HG03457 (cell line): ENCODE data around the gene SAXO1.

Source experiments
- ATAC-seq: cut with Tn5 transposase; IDR thresholded peaks from one replicate; pipeline ENCODE4 v1.9.1; 2021; ENCODE audit warnings: moderate number of reproducible peaks; ENCODE audit not compliant: unreplicated experiment

SAXO1 gene

DNA sequence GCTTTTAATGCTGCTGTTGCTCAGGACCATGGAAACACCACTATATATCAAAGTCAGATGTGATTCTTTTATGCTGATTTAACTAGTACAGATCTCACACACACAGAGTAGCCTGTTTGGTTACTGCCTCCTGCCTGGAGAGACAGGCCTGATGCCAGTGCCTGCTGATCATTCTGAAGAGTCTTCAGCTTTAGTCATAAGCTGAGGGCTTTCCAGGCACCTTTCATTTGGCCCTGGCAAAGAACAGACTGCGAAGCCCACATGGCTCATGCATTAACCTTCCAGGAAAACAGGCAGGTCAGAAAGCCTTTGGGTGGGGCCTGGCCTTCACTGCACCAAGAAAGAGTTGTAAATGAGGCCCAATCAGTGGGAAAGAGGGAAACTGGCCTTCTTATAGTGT lies 144.7 kb downstream of the SAXO1 start:
- ATAC-seq, result no peak

DNA sequence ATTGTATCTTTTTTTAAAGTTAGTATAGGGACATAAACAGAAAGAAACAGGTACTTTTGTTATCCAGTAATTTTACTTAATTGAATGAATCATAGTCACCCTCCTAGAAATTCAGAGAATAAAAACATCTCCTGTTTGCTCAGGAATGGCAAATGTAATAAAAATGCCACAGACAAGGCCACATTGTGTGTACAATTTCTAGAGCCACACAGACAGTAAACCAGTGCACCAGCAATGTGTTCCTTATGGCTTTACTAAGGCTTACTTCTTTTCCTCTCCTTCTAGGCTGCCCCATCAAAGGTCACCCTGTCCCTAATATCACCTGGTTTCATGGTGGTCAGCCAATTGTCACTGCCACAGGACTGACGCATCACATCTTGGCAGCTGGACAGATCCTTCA lies 145.5 kb downstream of the SAXO1 start:
- no peak for ATAC-seq

DNA sequence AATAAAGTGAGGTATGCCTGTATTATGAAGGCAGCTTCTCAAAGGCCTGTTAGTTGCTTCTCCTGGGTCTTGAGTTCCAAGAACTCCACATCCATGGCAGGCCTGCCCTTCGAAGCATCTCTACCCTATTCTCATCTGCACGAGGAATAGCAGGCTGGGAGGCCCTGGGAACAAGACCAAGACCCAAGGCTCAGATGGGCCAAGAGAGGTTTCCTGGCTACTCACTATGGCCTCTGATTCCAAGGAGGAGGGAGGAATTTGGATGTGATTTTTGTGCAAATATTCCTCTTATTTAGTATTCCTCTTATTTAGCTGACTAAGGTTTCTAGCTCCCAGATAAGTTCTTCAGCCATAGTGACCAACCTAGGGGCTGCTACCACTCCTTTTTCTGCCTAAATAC lies 151.3 kb downstream of the SAXO1 start:
- ATAC-seq, result no peak

DNA sequence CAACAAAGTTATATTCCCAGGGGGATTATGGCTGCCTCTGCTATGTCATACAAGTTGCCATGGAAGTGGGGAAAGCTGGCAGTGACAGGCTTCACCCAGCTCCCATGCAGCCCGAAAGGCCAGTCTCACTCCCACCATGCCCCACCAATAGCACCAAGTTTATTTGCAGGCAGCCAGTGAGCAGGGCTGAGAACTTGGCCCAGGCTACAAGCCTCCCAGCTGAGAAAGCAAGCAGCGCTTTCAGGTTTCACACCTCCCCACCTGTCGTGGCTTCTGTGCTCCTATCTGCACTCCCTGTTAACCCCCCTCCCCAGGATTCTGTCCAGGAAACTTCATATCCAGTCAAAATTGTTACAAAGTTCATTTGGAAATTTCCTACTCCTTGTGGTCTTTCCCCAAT lies 155.0 kb downstream of the SAXO1 start:
- ATAC-seq, result no peak
